Activated CD8-positive, alpha-beta T cell treated with anti-CD3 and anti-CD28 coated beads for 36 hours (primary cell): ENCODE data around the gene TNS3. TPM values are rescaled to one million over a fixed set of nuclear protein-coding genes. Genes with fewer than 3 reads are reported as not detected.

Source experiments
- ATAC-seq: fragments of 200-7000 bp; cut with Tn5 transposase; one replicate; pipeline ENCODE4 v1.10.0; 2021; ENCODE audit warnings: mild to moderate bottlenecking, moderate library complexity
- CTCF ChIA-PET: fragments of 350-600 bp; sonication (Branson Sonifier 250); formaldehyde crosslinking; loops from one replicate; lab custom pipeline; 2021; ENCODE audit warnings: antibody characterized with exemption; lab: Charles Lee
- POLR2A ChIA-PET: fragments of 350-600 bp; sonication (Branson Sonifier 250); formaldehyde crosslinking; loops from one replicate; lab custom pipeline; 2021; ENCODE audit warnings: antibody characterized with exemption; lab: Charles Lee
- DNase-seq: peaks from one replicate; pipeline ENCODE4 v3.0.0-alpha.2; 2020
- H3K27ac Mint-ChIP-seq: one replicate; pipeline ENCODE4 v1.8.0; 2021; ENCODE audit warnings: mild to moderate bottlenecking, mixed read lengths
- H3K27me3 Mint-ChIP-seq: one replicate; pipeline ENCODE4 v1.8.0; 2021; ENCODE audit warnings: mixed read lengths
- H3K36me3 Mint-ChIP-seq: one replicate; pipeline ENCODE4 v1.8.0; 2021; ENCODE audit warnings: low read depth, mixed read lengths
- H3K4me1 Mint-ChIP-seq: one replicate; pipeline ENCODE4 v1.8.0; 2021; ENCODE audit warnings: low read depth, mixed read lengths
- H3K4me3 Mint-ChIP-seq: one replicate; pipeline ENCODE4 v1.8.0; 2021; ENCODE audit warnings: mild to moderate bottlenecking, moderate library complexity, mixed read lengths
- H3K9me3 Mint-ChIP-seq: one replicate; pipeline ENCODE4 v1.8.0; 2021; ENCODE audit warnings: mixed read lengths
- CTCF ChIP-seq: fragments of 200-600 bp; IDR thresholded peaks from one replicate; pipeline ENCODE4 v1.8.0; 2022; ENCODE audit warnings: antibody characterized with exemption, mild to moderate bottlenecking
- intact Hi-C: fragments of 100-400 bp; cut with micrococcal nuclease; formaldehyde crosslinking; loops from one replicate; pipeline ENCODE4 v1.10.0; 2022
- total RNA-seq, 2 experiments: library from RNA; stranded (reverse); gene quantifications; one replicate each; pipeline ENCODE4 v1.2.3, GENCODE V29; 2021

The TNS3 gene
- total RNA-seq, 2 experiments from 2014 or later: 0.04 to 0.16 TPM

GRCh38 chr7:47440320-47440719, 141.6 kb downstream of the TNS3 start:
- H3K27me3 Mint-ChIP-seq: no peaks in the 10 kb centered on the region
- no peak for TF ChIP-seq CTCF
- no peak overlapping the region for H3K27ac Mint-ChIP-seq
- intact Hi-C loops: no loop called here
- ChIA-PET POLR2A (no interaction called here), CTCF (no interaction called here)
- no peaks in the 10 kb centered on the region for H3K9me3 Mint-ChIP-seq
- no peaks in the 10 kb centered on the region for H3K36me3 Mint-ChIP-seq
- H3K4me3 Mint-ChIP-seq: no peak overlapping the region
- ATAC-seq: no peak
- no peak for DNase-seq
- no peaks in the 10 kb centered on the region for H3K4me1 Mint-ChIP-seq

DNA sequence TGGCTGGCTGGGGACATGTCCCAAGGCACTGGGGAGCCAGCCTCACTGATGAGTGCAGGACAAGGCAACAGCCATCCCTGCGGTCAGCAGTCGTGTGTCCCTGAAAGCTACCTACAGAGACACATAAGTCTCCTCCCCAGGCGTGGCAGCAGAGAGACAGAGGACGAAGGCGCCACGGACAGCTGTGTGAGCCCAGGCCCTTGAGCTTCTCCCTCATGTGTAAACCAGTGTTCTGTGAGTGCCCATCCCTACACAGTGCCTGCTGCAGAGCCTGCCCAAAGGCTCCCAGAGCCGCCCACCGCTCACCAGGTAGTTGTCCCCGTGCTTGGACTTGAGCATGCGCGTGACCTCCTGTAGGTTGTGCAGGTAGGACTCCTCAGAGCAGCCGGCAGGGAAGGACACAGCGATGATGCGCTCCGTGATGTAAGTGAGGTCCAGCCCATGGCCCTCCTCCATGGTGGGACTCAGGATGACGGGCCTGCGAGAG, 142.7 kb downstream of the TNS3 start:
- no peaks in the 10 kb centered on the region for H3K36me3 Mint-ChIP-seq
- no peaks in the 10 kb centered on the region for H3K4me1 Mint-ChIP-seq
- no peaks in the 10 kb centered on the region for H3K27me3 Mint-ChIP-seq
- no peak for ATAC-seq
- TF ChIP-seq CTCF: no peak
- no peak overlapping the region for H3K27ac Mint-ChIP-seq
- no peaks in the 10 kb centered on the region for H3K9me3 Mint-ChIP-seq
- POLR2A ChIA-PET: no interaction called here
- intact Hi-C loops: loop anchor here (10.0 kb wide), 1 partner anchor 174 kb away; no protein-coding TSS in a partner anchor
- CTCF ChIA-PET: no interaction called here
- DNase-seq: no peak
- no peak overlapping the region for H3K4me3 Mint-ChIP-seq

DNA sequence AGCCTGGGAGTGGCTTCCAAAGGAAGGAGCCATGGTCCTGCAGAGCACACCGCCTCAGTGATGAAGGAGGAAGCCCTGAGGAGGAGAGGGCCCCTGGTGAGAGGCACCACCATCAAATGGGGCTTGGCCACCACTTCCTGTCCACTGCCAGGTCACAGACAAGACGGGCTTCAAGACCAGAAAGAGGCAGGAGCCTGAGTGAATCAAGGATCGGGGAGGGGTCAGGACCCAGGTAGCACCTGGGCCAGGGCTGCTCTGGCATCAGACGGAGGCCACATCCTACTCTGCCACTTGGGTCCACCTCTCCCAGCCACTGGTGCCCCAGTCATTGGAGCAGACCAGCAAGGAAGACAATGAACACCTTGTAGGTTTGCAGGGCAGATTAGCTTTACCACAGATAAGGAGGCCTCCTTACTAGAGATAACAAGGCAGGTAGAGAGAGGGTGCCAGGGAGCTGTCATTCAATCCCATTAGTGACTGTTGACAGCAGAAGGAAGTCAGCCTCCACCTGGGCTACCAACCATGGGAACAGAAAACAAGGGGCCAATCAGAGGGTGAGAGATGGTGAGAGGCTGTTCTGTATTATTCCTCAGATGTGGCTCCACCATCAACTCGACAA, 143.4 kb downstream of the TNS3 start:
- TF ChIP-seq CTCF: no peak
- Mint-ChIP-seq H3K9me3 (no peaks in the 10 kb centered on the region), H3K27ac (no peak overlapping the region), H3K27me3 (no peaks in the 10 kb centered on the region), H3K4me1 (no peaks in the 10 kb centered on the region), H3K4me3 (no peak overlapping the region), H3K36me3 (no peaks in the 10 kb centered on the region)
- intact Hi-C loops: loop anchor here (10.0 kb wide), 1 partner anchor 174 kb away; no protein-coding TSS in a partner anchor
- DNase-seq (no peak), ATAC-seq (no peak)
- ChIA-PET POLR2A (no interaction called here), CTCF (no interaction called here)

DNA sequence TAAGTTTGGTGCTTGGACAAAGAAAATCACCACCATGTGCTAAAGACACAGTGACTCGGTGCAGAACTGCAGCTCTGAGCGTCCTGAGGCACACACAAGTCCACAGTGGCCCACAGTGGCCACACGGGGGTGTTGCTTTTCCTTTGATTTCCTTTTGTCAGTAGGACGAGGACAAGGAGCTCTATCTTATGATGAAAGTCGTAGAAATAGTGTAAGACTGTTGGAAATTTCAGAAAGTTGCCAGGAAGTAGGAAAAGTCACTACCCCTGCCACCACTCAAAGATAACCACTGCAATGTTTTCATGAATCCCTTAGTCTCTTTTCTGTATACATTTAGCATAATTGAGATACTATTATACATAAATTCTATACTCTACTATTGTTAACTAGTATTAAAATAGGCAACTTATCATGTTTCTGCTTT, 146.0 kb downstream of the TNS3 start:
- Mint-ChIP-seq H3K4me1 (no peaks in the 10 kb centered on the region), H3K9me3 (no peaks in the 10 kb centered on the region), H3K27ac (no peak overlapping the region), H3K36me3 (no peaks in the 10 kb centered on the region), H3K27me3 (no peaks in the 10 kb centered on the region), H3K4me3 (no peak overlapping the region)
- intact Hi-C loops: loop anchor here (10.0 kb wide), 1 partner anchor 171 kb away; no protein-coding TSS in a partner anchor
- ATAC-seq (no peak), DNase-seq (peak; percentile 16)
- no peak for TF ChIP-seq CTCF
- ChIA-PET CTCF (interaction anchor here (1.3 kb wide), 1 partner anchor 12 kb away, joined by 3 read pairs; no protein-coding TSS in a partner anchor), POLR2A (no interaction called here)

- Mint-ChIP-seq H3K27me3 (no peaks in the 10 kb centered on the region), H3K36me3 (no peaks in the 10 kb centered on the region), H3K9me3 (no peaks in the 10 kb centered on the region), H3K4me3 (no peak overlapping the region), H3K27ac (no peak overlapping the region), H3K4me1 (no peaks in the 10 kb centered on the region)
- ChIA-PET POLR2A (no interaction called here), CTCF (no interaction called here)
- intact Hi-C loops: loop anchor here (10.0 kb wide), 1 partner anchor 169 kb away; no protein-coding TSS in a partner anchor
- DNase-seq (no peak), ATAC-seq (no peak)
- no peak for TF ChIP-seq CTCF
Observed at GRCh38 chr7:47433564-47433895, 148.4 kb downstream of the TNS3 start.
